DOHH2 (cell line): ENCODE measurements around the gene GPC6.

Source experiments
- EZH2phosphoT487 ChIP-seq: fragments of 200-600 bp; sonication (generic); IDR thresholded peaks from 2 replicates; pipeline ENCODE4 v1.6.1; 2017; ENCODE audit warnings: borderline replicate concordance, mild to moderate bottlenecking, antibody characterized with exemption, low read length, moderate library complexity, mixed read lengths
- TF ChIP-seq, protein P1 (sequence below): fragments of 200-600 bp; sonication (generic); IDR thresholded peaks from one replicate; pipeline ENCODE4 v1.5.1; 2014; ENCODE audit warnings: antibody characterized with exemption, mild to moderate bottlenecking, low read depth, low read length; ENCODE audit not compliant: poor library complexity, severe bottlenecking

DNA sequence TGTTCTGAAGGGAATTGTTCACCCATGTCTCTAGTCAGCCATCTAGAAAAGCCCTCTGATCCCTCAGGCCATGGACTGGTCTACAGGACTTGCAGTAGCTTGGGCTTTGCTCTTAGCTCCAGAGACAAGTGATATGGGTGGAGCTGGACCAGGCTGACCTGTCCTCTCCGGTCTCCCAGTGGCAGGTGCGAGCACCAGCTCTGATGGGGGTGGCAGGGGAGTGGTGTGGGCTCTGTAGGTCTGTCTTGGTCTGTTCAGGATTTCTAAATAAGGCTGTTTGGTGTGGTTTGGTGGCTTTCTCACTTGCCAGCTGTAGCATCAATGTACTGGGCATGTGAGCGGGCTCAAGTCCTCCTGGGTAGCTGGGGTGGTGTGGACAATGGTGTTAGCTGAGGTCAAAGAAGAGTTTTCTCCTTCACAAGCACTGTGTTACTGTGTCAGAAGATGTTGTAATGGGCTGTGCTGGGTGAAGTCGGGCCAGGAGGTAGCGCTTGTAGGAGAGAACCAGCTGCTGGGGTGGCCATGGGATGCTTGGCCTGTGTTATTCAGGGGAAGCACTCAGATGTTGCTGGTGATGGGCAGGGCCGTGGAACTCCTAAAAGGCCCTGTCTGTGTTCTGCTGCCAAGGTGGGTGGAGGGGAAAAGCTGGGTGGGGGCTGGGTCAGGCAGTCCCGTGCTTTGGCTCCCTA, 16.9 kb downstream of the GPC6 start:
- no peak for TF ChIP-seq EZH2phosphoT487
- TF ChIP-seq, protein P1, sequence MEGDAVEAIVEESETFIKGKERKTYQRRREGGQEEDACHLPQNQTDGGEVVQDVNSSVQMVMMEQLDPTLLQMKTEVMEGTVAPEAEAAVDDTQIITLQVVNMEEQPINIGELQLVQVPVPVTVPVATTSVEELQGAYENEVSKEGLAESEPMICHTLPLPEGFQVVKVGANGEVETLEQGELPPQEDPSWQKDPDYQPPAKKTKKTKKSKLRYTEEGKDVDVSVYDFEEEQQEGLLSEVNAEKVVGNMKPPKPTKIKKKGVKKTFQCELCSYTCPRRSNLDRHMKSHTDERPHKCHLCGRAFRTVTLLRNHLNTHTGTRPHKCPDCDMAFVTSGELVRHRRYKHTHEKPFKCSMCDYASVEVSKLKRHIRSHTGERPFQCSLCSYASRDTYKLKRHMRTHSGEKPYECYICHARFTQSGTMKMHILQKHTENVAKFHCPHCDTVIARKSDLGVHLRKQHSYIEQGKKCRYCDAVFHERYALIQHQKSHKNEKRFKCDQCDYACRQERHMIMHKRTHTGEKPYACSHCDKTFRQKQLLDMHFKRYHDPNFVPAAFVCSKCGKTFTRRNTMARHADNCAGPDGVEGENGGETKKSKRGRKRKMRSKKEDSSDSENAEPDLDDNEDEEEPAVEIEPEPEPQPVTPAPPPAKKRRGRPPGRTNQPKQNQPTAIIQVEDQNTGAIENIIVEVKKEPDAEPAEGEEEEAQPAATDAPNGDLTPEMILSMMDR = no peak
